NOMO-1 treated with DMSO at 0.1 percent for 48 hours (cell line): ENCODE data around the gene IFITM10.
"Not testable (repeated sequence)": the region's sequence is repeated elsewhere in the genome, so short reads cannot be mapped to it uniquely, and the experiment has no call there.

ENCODE experiments used
- DNase-seq: peaks from one replicate; lab custom pipeline; 2025; ENCODE audit not compliant: unreplicated experiment; lab: John Stamatoyannopoulos, UW

The IFITM10 gene

GRCh38 chr11:1692708-1693326 is 57.6 kb downstream of the IFITM10 start:
- DNase-seq: no peak

GRCh38 chr11:1691878-1692707 is 58.3 kb downstream of the IFITM10 start:
- DNase-seq: no peak

GRCh38 chr11:1691026-1691877 is 59.1 kb downstream of the IFITM10 start:
- DNase-seq: no peak

GRCh38 chr11:1690167-1691025 is 60.0 kb downstream of the IFITM10 start:
- DNase-seq: no peak

GRCh38 chr11:1689250-1690166 is 60.9 kb downstream of the IFITM10 start:
- not testable (repeated sequence) for DNase-seq

- DNase-seq: not testable (repeated sequence)
Observed at GRCh38 chr11:1688336-1688947, 62.0 kb downstream of the IFITM10 start.

- not testable (repeated sequence) for DNase-seq
Observed at GRCh38 chr11:1686220-1686619, 64.2 kb downstream of the IFITM10 start.

- DNase-seq: not testable (repeated sequence)
Observed at GRCh38 chr11:1684886-1685874, 65.2 kb downstream of the IFITM10 start.

GRCh38 chr11:1683904-1684572 is 66.4 kb downstream of the IFITM10 start:
- not testable (repeated sequence) for DNase-seq

GRCh38 chr11:1683216-1683615 is 67.2 kb downstream of the IFITM10 start:
- DNase-seq: not testable (repeated sequence)
